GM23338 (cell line): ENCODE measurements around the gene FYTTD1. TPM values are rescaled to one million over a fixed set of nuclear protein-coding genes. Genes with fewer than 3 reads are reported as not detected.

Experiments
- ATAC-seq: fragments of 200-7000 bp; cut with Tn5 transposase; 3 replicates; pipeline ENCODE4 v1.9.1; 2020
- DNase-seq: peaks from one replicate; pipeline ENCODE4 v3.0.0-alpha.2; 2015; ENCODE audit warnings: low spot score
- H2AFZ ChIP-seq: fragments of 200-600 bp; sonication (generic); 2 replicates; pipeline ENCODE4 v1.8.0; 2016; ENCODE audit warnings: antibody characterized with exemption, mild to moderate bottlenecking, moderate library complexity
- H3F3A ChIP-seq: fragments of 200-600 bp; sonication (generic); replicated peaks from 2 replicates; pipeline ENCODE4 v1.8.0; 2017; ENCODE audit warnings: antibody characterized with exemption, mixed run types, low read depth
- H3K27ac ChIP-seq: fragments of 200-600 bp; sonication (generic); 2 replicates; pipeline ENCODE4 v1.6.1; 2016; ENCODE audit warnings: low read depth
- H3K27me3 ChIP-seq: fragments of 200-600 bp; sonication (generic); 2 replicates; pipeline ENCODE4 v1.8.0; 2016; ENCODE audit warnings: mild to moderate bottlenecking, mixed run types, moderate library complexity; ENCODE audit not compliant: insufficient read depth
- H3K36me3 ChIP-seq: fragments of 200-600 bp; sonication (generic); 2 replicates; pipeline ENCODE4 v1.8.0; 2016; ENCODE audit warnings: mild to moderate bottlenecking; ENCODE audit not compliant: insufficient read depth
- H3K4me1 ChIP-seq: fragments of 200-600 bp; sonication (generic); 2 replicates; pipeline ENCODE4 v1.8.0; 2016; ENCODE audit warnings: mild to moderate bottlenecking, moderate library complexity; ENCODE audit not compliant: insufficient read depth
- H3K4me2 ChIP-seq: fragments of 200-600 bp; sonication (generic); 2 replicates; pipeline ENCODE4 v1.7.1; 2017; ENCODE audit warnings: mixed run types
- H3K4me3 ChIP-seq: fragments of 200-600 bp; sonication (generic); 2 replicates; pipeline ENCODE4 v1.6.1; 2016; ENCODE audit warnings: mixed run types
- H3K79me2 ChIP-seq: fragments of 200-600 bp; sonication (generic); replicated peaks from 2 replicates; pipeline ENCODE4 v1.8.0; 2017; ENCODE audit warnings: mild to moderate bottlenecking; ENCODE audit not compliant: insufficient read depth
- H3K9me2 ChIP-seq: fragments of 200-600 bp; sonication (generic); 2 replicates; pipeline ENCODE4 v1.8.0; 2017; ENCODE audit not compliant: insufficient read depth
- H4K20me1 ChIP-seq: fragments of 200-600 bp; sonication (generic); replicated peaks from 2 replicates; pipeline ENCODE4 v1.8.0; 2017; ENCODE audit warnings: mild to moderate bottlenecking; ENCODE audit not compliant: insufficient read depth
- H3K27ac Mint-ChIP-seq: 2 replicates; pipeline ENCODE4 v1.8.0; 2020; ENCODE audit warnings: inconsistent platforms, mild to moderate bottlenecking, moderate library complexity, mixed read lengths
- H3K27me3 Mint-ChIP-seq: 3 replicates; pipeline ENCODE4 v1.8.0; 2022; ENCODE audit warnings: low read depth, mild to moderate bottlenecking, moderate library complexity, mixed read lengths, inconsistent platforms; ENCODE audit not compliant: insufficient read depth, poor library complexity
- H3K36me3 Mint-ChIP-seq: 3 replicates; pipeline ENCODE4 v1.8.0; 2021; ENCODE audit warnings: low read depth, mild to moderate bottlenecking, inconsistent platforms, moderate library complexity, mixed read lengths
- H3K4me1 Mint-ChIP-seq: 3 replicates; pipeline ENCODE4 v1.8.0; 2020; ENCODE audit warnings: mild to moderate bottlenecking, inconsistent platforms, mixed read lengths
- H3K4me3 Mint-ChIP-seq: 3 replicates; pipeline ENCODE4 v1.8.0; 2021; ENCODE audit warnings: moderate library complexity, mild to moderate bottlenecking, inconsistent platforms, mixed read lengths
- H3K9me3 Mint-ChIP-seq: 3 replicates; pipeline ENCODE4 v1.8.0; 2020; ENCODE audit warnings: moderate library complexity, mild to moderate bottlenecking, inconsistent platforms, mixed read lengths
- CREB1 ChIP-seq: fragments of 250-450 bp; sonication (Bioruptor Pico); IDR thresholded peaks from 2 replicates; pipeline ENCODE4 v1.5.0; 2020; ENCODE audit warnings: low read depth, mild to moderate bottlenecking, moderate library complexity
- CTCF ChIP-seq, 2 experiments: fragments of 200-600 bp in 1 of 2; sonication (generic) in 1 of 2; conservative IDR thresholded peaks; 2 replicates each; pipeline versions ENCODE4 v1.5.1 to v1.6.1; 2016 to 2017; ENCODE audit warnings: antibody characterized with exemption in 2 of 2, low read depth in 2 of 2, mild to moderate bottlenecking in 2 of 2, moderate library complexity in 1 of 2
- ETS1 ChIP-seq: IDR thresholded peaks from 2 replicates; pipeline ENCODE4 v1.6.1; 2016; ENCODE audit warnings: antibody characterized with exemption
- EZH2 ChIP-seq: fragments of 200-600 bp; sonication (generic); IDR thresholded peaks from one replicate; pipeline ENCODE4 v1.8.0; 2017; ENCODE audit warnings: antibody characterized with exemption, mild to moderate bottlenecking, low read depth; ENCODE audit not compliant: unreplicated experiment
- EZH2phosphoT487 ChIP-seq: fragments of 200-600 bp; sonication (generic); IDR thresholded peaks from one replicate; pipeline ENCODE4 v1.8.1; 2018; ENCODE audit warnings: antibody characterized with exemption; ENCODE audit not compliant: unreplicated experiment
- JUNB ChIP-seq: IDR thresholded peaks from one replicate; pipeline ENCODE4 v1.6.1; 2016; ENCODE audit warnings: antibody characterized with exemption; ENCODE audit not compliant: unreplicated experiment
- NANOG ChIP-seq: IDR thresholded peaks from 2 replicates; pipeline ENCODE4 v1.6.1; 2016; ENCODE audit warnings: antibody characterized with exemption, borderline replicate concordance
- POLR2AphosphoS5 ChIP-seq: IDR thresholded peaks from 2 replicates; pipeline ENCODE4 v1.6.1; 2016; ENCODE audit warnings: antibody characterized with exemption, low read depth
- REST ChIP-seq: IDR thresholded peaks from one replicate; pipeline ENCODE4 v1.6.1; 2018; ENCODE audit warnings: antibody characterized with exemption; ENCODE audit not compliant: unreplicated experiment
- STAT1 ChIP-seq: IDR thresholded peaks from one replicate; pipeline ENCODE4 v1.6.1; 2016; ENCODE audit warnings: antibody characterized with exemption; ENCODE audit not compliant: unreplicated experiment
- ZNF114 ChIP-seq: fragments of 250-450 bp; sonication (Bioruptor Pico); IDR thresholded peaks from 2 replicates; pipeline ENCODE4 v1.5.0; 2020; ENCODE audit warnings: mild to moderate bottlenecking, moderate library complexity
- ZNF331 ChIP-seq: fragments of 250-450 bp; sonication (Bioruptor Pico); IDR thresholded peaks from 2 replicates; pipeline ENCODE4 v1.5.0; 2020; ENCODE audit warnings: low read depth, mild to moderate bottlenecking, moderate library complexity
- ZNF462 ChIP-seq: fragments of 250-450 bp; sonication (Bioruptor Pico); IDR thresholded peaks from 2 replicates; pipeline ENCODE4 v1.5.0; 2020; ENCODE audit warnings: mild to moderate bottlenecking, moderate library complexity
- polyA plus RNA-seq: library from polyadenylated mRNA; unstranded; fragments of >200 nt; fragmentation: Nextera tagmentation; extraction: Ambion mirVana; gene quantifications from 2 replicates; pipeline ENCODE4 v1.2.1, GENCODE V29; 2016
- total RNA-seq: library from RNA; depleted of rRNA; stranded (reverse); fragments of >200 nt; shearing (Covaris generic); gene quantifications from 2 replicates; pipeline ENCODE4 v1.2.3, GENCODE V29; 2014

Gene FYTTD1
- total and polyA plus RNA-seq, 2 experiments from 2014 or later, result 13.7 to 14.8 TPM

GRCh38 chr3:197709135-197709534, 40.5 kb upstream of the FYTTD1 start:
- Histone ChIP-seq H3K4me3 (no peak overlapping the region), H3K4me1 (peaks cover 16% of the 10 kb centered on the region), H3K9me2 (no peaks in the 10 kb centered on the region), H3K36me3 (no peaks in the 10 kb centered on the region; the same call in 1 of the 2 replicates), H3K27me3 (no peaks in the 10 kb centered on the region), H4K20me1 (no peaks in the 10 kb centered on the region; the same call in 1 of the 2 replicates), H3F3A (0 out of 2 replicates have a peak, but pooled peaks cover 7% of the 10 kb centered on the region), H3K27ac (no peak overlapping the region), H3K4me2 (no peak overlapping the region), H2AFZ (no peak overlapping the region), H3K79me2 (peaks cover 9% of the 10 kb centered on the region; the same call in 1 of the 2 replicates)
- TF ChIP-seq CTCF (conservative IDR thresholded peaks at IDR 0.05; ENCODE audit: low read depth in 2 of 2) (no peak), ZNF462 (CRISPR knock-in tag) (no peak), EZH2phosphoT487 (no peak), REST (no peak), ZNF331 (CRISPR knock-in tag) (no peak), STAT1 (no peak), EZH2 (no peak), POLR2AphosphoS5 (no peak), JUNB (no peak), NANOG (no peak), ZNF114 (CRISPR knock-in tag) (no peak), CREB1 (CRISPR knock-in tag) (no peak), ETS1 (no peak)
- Mint-ChIP-seq H3K4me3 (no peak overlapping the region), H3K9me3 (no peaks in the 10 kb centered on the region), H3K27me3 (peaks cover 2% of the 10 kb centered on the region), H3K27ac (no peak overlapping the region), H3K36me3 (peaks cover 7% of the 10 kb centered on the region; the same call in 2 of the 3 replicates), H3K4me1 (peaks cover 7% of the 10 kb centered on the region)
- ATAC-seq (no peak), DNase-seq (no peak)
